Neural cell (in vitro differentiated cells): ENCODE measurements around the gene HDAC4. TPM values are rescaled to one million over a fixed set of nuclear protein-coding genes. Genes with fewer than 3 reads are reported as not detected.

Source experiments
- H2AFZ ChIP-seq: fragments of 200-600, 300-800 bp; sonication (generic), shearing (Covaris generic); 2 replicates; pipeline ENCODE4 v1.6.0; 2014; ENCODE audit warnings: low read depth, mild to moderate bottlenecking, antibody characterized with exemption, low read length, moderate library complexity
- H3F3A ChIP-seq: fragments of 200-600 bp; shearing (Covaris generic); 2 replicates; pipeline ENCODE4 v1.6.1; 2016; ENCODE audit warnings: mild to moderate bottlenecking, moderate library complexity, mixed read lengths, antibody characterized with exemption, low read length; ENCODE audit not compliant: insufficient read depth, poor library complexity, severe bottlenecking
- H3K27ac ChIP-seq: fragments of 200-600, 300-800 bp; sonication (generic), shearing (Covaris generic); 2 replicates; pipeline ENCODE4 v1.5.1; 2014; ENCODE audit warnings: mild to moderate bottlenecking, low read length, moderate library complexity
- H3K27me3 ChIP-seq: fragments of 300-800, 200-600 bp; sonication (generic), shearing (Covaris generic); 2 replicates; pipeline ENCODE4 v1.6.0; 2014; ENCODE audit warnings: mild to moderate bottlenecking, low read depth, low read length, moderate library complexity; ENCODE audit not compliant: insufficient read depth
- H3K36me3 ChIP-seq: fragments of 300-800, 200-600 bp; sonication (generic), shearing (Covaris generic); 2 replicates; pipeline ENCODE4 v1.5.1; 2014; ENCODE audit warnings: mild to moderate bottlenecking, antibody characterized with exemption, low read length, moderate library complexity; ENCODE audit not compliant: insufficient read depth
- H3K4me2 ChIP-seq: fragments of 300-800, 200-600 bp; sonication (generic), shearing (Covaris generic); 2 replicates; pipeline ENCODE4 v1.6.0; 2014; ENCODE audit warnings: mild to moderate bottlenecking, low read length
- H3K4me3 ChIP-seq: fragments of 300-800, 200-600 bp; sonication (generic), shearing (Covaris generic); 2 replicates; pipeline ENCODE4 v1.5.1; 2014; ENCODE audit warnings: mild to moderate bottlenecking, low read length, moderate library complexity
- H3K79me2 ChIP-seq: fragments of 200-600 bp; shearing (Covaris generic); replicated peaks from 2 replicates; pipeline ENCODE4 v1.6.0; 2014; ENCODE audit warnings: mild to moderate bottlenecking, low read length, moderate library complexity; ENCODE audit not compliant: insufficient read depth
- H3K9ac ChIP-seq: fragments of 300-800, 200-600 bp; sonication (generic), shearing (Covaris generic); 2 replicates; pipeline ENCODE4 v1.6.1; 2016; ENCODE audit warnings: mild to moderate bottlenecking, low read length, mixed read lengths
- H3K9me2 ChIP-seq: fragments of 200-600 bp; shearing (Covaris generic); 2 replicates; pipeline ENCODE4 v1.6.1; 2016; ENCODE audit warnings: mild to moderate bottlenecking, low read length, mixed read lengths; ENCODE audit not compliant: insufficient read depth
- H3K9me3 ChIP-seq: fragments of 200-600, 300-800 bp; sonication (generic), shearing (Covaris generic); 2 replicates; pipeline ENCODE4 v1.6.1; 2016; ENCODE audit warnings: mild to moderate bottlenecking, mixed run types, low read length, moderate library complexity, mixed read lengths
- H4K20me1 ChIP-seq: fragments of 200-600 bp; shearing (Covaris generic); 2 replicates; pipeline ENCODE4 v1.6.1; 2016; ENCODE audit warnings: mild to moderate bottlenecking, mixed run types; ENCODE audit not compliant: insufficient read depth
- CTCF ChIP-seq: fragments of 450-650 bp; IDR thresholded peaks from 2 replicates; pipeline ENCODE4 v1.5.1; 2014; ENCODE audit warnings: antibody characterized with exemption, mild to moderate bottlenecking, moderate library complexity; ENCODE audit not compliant: poor library complexity, severe bottlenecking
- EP300 ChIP-seq: fragments of 450-650 bp; conservative IDR thresholded peaks from 2 replicates; pipeline ENCODE4 v1.6.1; 2014; ENCODE audit warnings: antibody characterized with exemption, mild to moderate bottlenecking, moderate library complexity; ENCODE audit not compliant: poor library complexity, severe bottlenecking
- EZH2 ChIP-seq: fragments of 200-600, 300-800 bp; shearing (Covaris generic), sonication (generic); IDR thresholded peaks from 2 replicates; pipeline ENCODE4 v1.6.1; 2014; ENCODE audit warnings: antibody characterized with exemption, low read length, borderline replicate concordance, mild to moderate bottlenecking; ENCODE audit not compliant: insufficient read depth, poor library complexity, severe bottlenecking
- MXI1 ChIP-seq: fragments of 450-650 bp; conservative IDR thresholded peaks from 2 replicates; pipeline ENCODE4 v1.6.1; 2014; ENCODE audit warnings: antibody characterized with exemption, mild to moderate bottlenecking; ENCODE audit not compliant: poor library complexity, severe bottlenecking
- POLR2AphosphoS5 ChIP-seq: IDR thresholded peaks from 2 replicates; pipeline ENCODE4 v1.6.1; 2012
- RAD21 ChIP-seq: fragments of 450-650 bp; conservative IDR thresholded peaks from 2 replicates; pipeline ENCODE4 v1.6.1; 2014; ENCODE audit warnings: antibody characterized with exemption, mild to moderate bottlenecking, moderate library complexity
- REST ChIP-seq: IDR thresholded peaks from 2 replicates; pipeline ENCODE4 v1.6.1; 2012; ENCODE audit warnings: borderline replicate concordance
- SMC3 ChIP-seq: fragments of 450-650 bp; conservative IDR thresholded peaks from 2 replicates; pipeline ENCODE4 v1.6.1; 2014; ENCODE audit warnings: antibody characterized with exemption, mild to moderate bottlenecking, moderate library complexity; ENCODE audit not compliant: poor library complexity
- TAF1 ChIP-seq: IDR thresholded peaks from 2 replicates; pipeline ENCODE4 v1.6.1; 2012; ENCODE audit warnings: low read depth
- polyA plus RNA-seq: library from polyadenylated mRNA; depleted of rRNA; stranded (reverse); fragments of >200 nt; gene quantifications from 2 replicates; pipeline ENCODE4 v1.2.3, GENCODE V29; 2014

HDAC4 gene
- polyA plus RNA-seq, 1 donor from 2014 or later, result 3.4 TPM

- no peak overlapping the region for H3K27ac ChIP-seq
- H3K27me3 ChIP-seq, result no peaks in the 10 kb centered on the region
- no peak overlapping the region for H2AFZ ChIP-seq
- TF ChIP-seq EZH2, result no peak
- TF ChIP-seq CTCF, result no peak
- no peak for TF ChIP-seq RAD21
- TF ChIP-seq EP300, result no peak
- no peak for TF ChIP-seq SMC3
- no peaks in the 10 kb centered on the region for H3K79me2 ChIP-seq
- H3K4me3 ChIP-seq, result no peak overlapping the region
- H3F3A ChIP-seq, result no peaks in the 10 kb centered on the region
- H3K4me2 ChIP-seq, result no peak overlapping the region
- H3K36me3 ChIP-seq, result no peaks in the 10 kb centered on the region
- H3K9me2 ChIP-seq, result no peaks in the 10 kb centered on the region
- H3K9me3 ChIP-seq, result no peaks in the 10 kb centered on the region
- H4K20me1 ChIP-seq, result no peaks in the 10 kb centered on the region
- H3K9ac ChIP-seq, result no peak overlapping the region
Measured at GRCh38 chr2:239127513-239127912, 273.3 kb downstream of the HDAC4 start.

- no peak overlapping the region for H3K9ac ChIP-seq
- TF ChIP-seq EP300, result no peak
- TF ChIP-seq SMC3, result no peak
- TF ChIP-seq POLR2AphosphoS5, result no peak
- no peaks in the 10 kb centered on the region for H3K9me3 ChIP-seq
- no peak overlapping the region for H3K27ac ChIP-seq
- no peaks in the 10 kb centered on the region for H3K27me3 ChIP-seq
- no peaks in the 10 kb centered on the region for H3F3A ChIP-seq
- H3K4me3 ChIP-seq, result no peak overlapping the region
- H3K79me2 ChIP-seq, result no peaks in the 10 kb centered on the region
- H3K4me2 ChIP-seq, result no peak overlapping the region
- H3K9me2 ChIP-seq, result no peaks in the 10 kb centered on the region
- H2AFZ ChIP-seq, result no peak overlapping the region
- no peaks in the 10 kb centered on the region for H3K36me3 ChIP-seq
- H4K20me1 ChIP-seq, result no peaks in the 10 kb centered on the region
Measured at GRCh38 chr2:239125726-239126675, 274.8 kb downstream of the HDAC4 start.

GRCh38 chr2:239124152-239124899 is 276.5 kb downstream of the HDAC4 start:
- TF ChIP-seq TAF1 (no peak), EZH2 (no peak), SMC3 (no peak), EP300 (no peak), CTCF (no peak), MXI1 (no peak), REST (no peak), RAD21 (no peak), POLR2AphosphoS5 (no peak)
- Histone ChIP-seq H3K9me3 (no peaks in the 10 kb centered on the region), H3K4me2 (no peak overlapping the region), H3K27ac (no peak overlapping the region), H3K36me3 (no peaks in the 10 kb centered on the region), H3K9ac (no peak overlapping the region), H4K20me1 (no peaks in the 10 kb centered on the region), H3K27me3 (no peaks in the 10 kb centered on the region), H3K79me2 (no peaks in the 10 kb centered on the region), H3K4me3 (no peak overlapping the region), H3F3A (no peaks in the 10 kb centered on the region), H3K9me2 (no peaks in the 10 kb centered on the region), H2AFZ (no peak overlapping the region)
